ENCODE measurements around the gene PRKCH.

Gene PRKCH

DNA sequence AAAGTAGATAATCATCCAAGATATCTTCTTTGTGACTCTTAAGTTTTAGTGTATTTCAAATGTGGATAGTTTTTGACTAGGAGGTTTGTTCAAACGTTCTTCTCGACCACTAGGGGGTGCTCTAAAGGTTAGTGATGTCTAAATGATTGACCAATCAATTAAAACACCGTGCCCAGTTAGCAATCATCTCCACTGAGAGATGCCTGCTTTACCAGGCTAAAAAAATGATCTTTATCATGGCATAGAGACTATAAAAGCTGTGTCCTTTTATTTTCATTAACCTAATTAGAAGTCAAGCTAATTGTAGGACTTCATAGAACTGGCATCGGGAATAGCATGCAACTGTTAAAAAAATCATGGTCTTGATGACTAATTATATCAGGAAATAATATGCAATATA is 153.9 kb downstream of the PRKCH start:
- no peak overlapping the region for H3K4me3 ChIP-seq (ENCODE audit: low read length, poor library complexity, severe bottlenecking)
- no peak overlapping the region for H3K4me2 ChIP-seq (ENCODE audit: low read depth, low read length, poor library complexity, severe bottlenecking)
- peaks cover 16% of the 10 kb centered on the region; the same call in 1 of the 2 replicates for H3K36me3 ChIP-seq (ENCODE audit: insufficient read depth, low read length)
- peaks cover 24% of the 10 kb centered on the region for H3F3A ChIP-seq (ENCODE audit: low read depth)
- peaks cover 63% of the 10 kb centered on the region for H3K4me1 ChIP-seq (ENCODE audit: insufficient read depth, low read length, poor library complexity, severe bottlenecking)
- H3K9ac ChIP-seq (ENCODE audit: low read depth, low read length, poor library complexity, severe bottlenecking) = no peak overlapping the region
- H2AFZ ChIP-seq (ENCODE audit: low read length) = no peak overlapping the region
- H3K9me3 ChIP-seq (ENCODE audit: insufficient read depth, low read depth, low read length) = no peaks in the 10 kb centered on the region
- peaks cover 12% of the 10 kb centered on the region for H4K20me1 ChIP-seq (ENCODE audit: insufficient read depth, low read length, poor library complexity, severe bottlenecking)
- no peaks in the 10 kb centered on the region for H3K27me3 ChIP-seq (ENCODE audit: insufficient read depth, low read length, poor library complexity, severe bottlenecking)
- peaks cover 42% of the 10 kb centered on the region for H3K79me2 ChIP-seq (ENCODE audit: insufficient read depth, low read length)
- no peaks in the 10 kb centered on the region for H3K9me2 ChIP-seq (replicated peaks; ENCODE audit: low read depth, low read length)
- no peak for TF ChIP-seq EZH2phosphoT487 (IDR thresholded peaks at IDR 0.05; ENCODE audit: borderline replicate concordance)
- TF ChIP-seq, protein P1, sequence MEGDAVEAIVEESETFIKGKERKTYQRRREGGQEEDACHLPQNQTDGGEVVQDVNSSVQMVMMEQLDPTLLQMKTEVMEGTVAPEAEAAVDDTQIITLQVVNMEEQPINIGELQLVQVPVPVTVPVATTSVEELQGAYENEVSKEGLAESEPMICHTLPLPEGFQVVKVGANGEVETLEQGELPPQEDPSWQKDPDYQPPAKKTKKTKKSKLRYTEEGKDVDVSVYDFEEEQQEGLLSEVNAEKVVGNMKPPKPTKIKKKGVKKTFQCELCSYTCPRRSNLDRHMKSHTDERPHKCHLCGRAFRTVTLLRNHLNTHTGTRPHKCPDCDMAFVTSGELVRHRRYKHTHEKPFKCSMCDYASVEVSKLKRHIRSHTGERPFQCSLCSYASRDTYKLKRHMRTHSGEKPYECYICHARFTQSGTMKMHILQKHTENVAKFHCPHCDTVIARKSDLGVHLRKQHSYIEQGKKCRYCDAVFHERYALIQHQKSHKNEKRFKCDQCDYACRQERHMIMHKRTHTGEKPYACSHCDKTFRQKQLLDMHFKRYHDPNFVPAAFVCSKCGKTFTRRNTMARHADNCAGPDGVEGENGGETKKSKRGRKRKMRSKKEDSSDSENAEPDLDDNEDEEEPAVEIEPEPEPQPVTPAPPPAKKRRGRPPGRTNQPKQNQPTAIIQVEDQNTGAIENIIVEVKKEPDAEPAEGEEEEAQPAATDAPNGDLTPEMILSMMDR (conservative IDR thresholded peaks at IDR 0.05; ENCODE audit: low read length) = peak; percentile 93

DNA sequence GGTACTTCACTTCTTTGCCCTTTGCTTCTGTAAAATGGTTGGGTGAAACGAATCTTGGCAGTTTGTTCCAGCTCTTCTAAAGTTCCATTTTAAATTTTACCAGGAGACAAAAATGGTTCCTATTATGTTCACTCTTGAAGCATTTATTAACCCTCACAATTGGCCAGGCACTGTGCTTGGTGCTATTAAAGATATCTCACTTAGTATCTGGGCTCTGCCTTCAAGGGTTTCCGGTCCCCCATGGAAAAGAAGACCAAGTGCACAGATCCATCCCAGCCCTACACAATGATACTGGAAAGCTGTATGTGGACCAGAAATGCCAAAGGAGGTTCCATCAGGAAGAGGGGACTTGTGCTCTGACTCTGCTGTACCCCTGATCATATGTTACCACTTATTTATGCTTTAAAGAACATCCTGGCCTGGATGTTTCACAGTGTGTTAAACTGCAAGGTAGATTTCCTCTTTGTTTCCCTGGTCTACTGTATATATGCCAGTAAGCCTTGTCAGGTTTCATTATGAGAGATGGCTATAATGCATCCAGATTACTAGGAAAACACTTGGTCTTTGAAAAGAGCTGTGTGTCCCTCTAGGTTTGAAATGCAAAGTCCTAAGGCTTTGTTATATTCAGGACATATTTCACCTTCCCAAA is 154.8 kb downstream of the PRKCH start:
- Histone ChIP-seq H3K4me3 (ENCODE audit: low read length, poor library complexity, severe bottlenecking) (peak overlapping the region; percentile 31), H4K20me1 (ENCODE audit: insufficient read depth, low read length, poor library complexity, severe bottlenecking) (peaks cover 12% of the 10 kb centered on the region), H3K4me2 (ENCODE audit: low read depth, low read length, poor library complexity, severe bottlenecking) (peak overlapping the region; percentile 54), H3F3A (ENCODE audit: low read depth) (peaks cover 23% of the 10 kb centered on the region), H3K9ac (ENCODE audit: low read depth, low read length, poor library complexity, severe bottlenecking) (peak overlapping the region; percentile 43), H2AFZ (ENCODE audit: low read length) (no peak overlapping the region), H3K4me1 (ENCODE audit: insufficient read depth, low read length, poor library complexity, severe bottlenecking) (peaks cover 54% of the 10 kb centered on the region), H3K9me3 (ENCODE audit: insufficient read depth, low read depth, low read length) (no peaks in the 10 kb centered on the region), H3K27me3 (ENCODE audit: insufficient read depth, low read length, poor library complexity, severe bottlenecking) (no peaks in the 10 kb centered on the region), H3K9me2 (replicated peaks; ENCODE audit: low read depth, low read length) (no peaks in the 10 kb centered on the region), H3K79me2 (ENCODE audit: insufficient read depth, low read length) (peaks cover 33% of the 10 kb centered on the region), H3K36me3 (ENCODE audit: insufficient read depth, low read length) (peaks cover 24% of the 10 kb centered on the region; the same call in 1 of the 2 replicates)
- TF ChIP-seq EZH2phosphoT487 (IDR thresholded peaks at IDR 0.05; ENCODE audit: borderline replicate concordance) = no peak
- TF ChIP-seq, protein P1 (conservative IDR thresholded peaks at IDR 0.05; ENCODE audit: low read length) = no peak

DNA sequence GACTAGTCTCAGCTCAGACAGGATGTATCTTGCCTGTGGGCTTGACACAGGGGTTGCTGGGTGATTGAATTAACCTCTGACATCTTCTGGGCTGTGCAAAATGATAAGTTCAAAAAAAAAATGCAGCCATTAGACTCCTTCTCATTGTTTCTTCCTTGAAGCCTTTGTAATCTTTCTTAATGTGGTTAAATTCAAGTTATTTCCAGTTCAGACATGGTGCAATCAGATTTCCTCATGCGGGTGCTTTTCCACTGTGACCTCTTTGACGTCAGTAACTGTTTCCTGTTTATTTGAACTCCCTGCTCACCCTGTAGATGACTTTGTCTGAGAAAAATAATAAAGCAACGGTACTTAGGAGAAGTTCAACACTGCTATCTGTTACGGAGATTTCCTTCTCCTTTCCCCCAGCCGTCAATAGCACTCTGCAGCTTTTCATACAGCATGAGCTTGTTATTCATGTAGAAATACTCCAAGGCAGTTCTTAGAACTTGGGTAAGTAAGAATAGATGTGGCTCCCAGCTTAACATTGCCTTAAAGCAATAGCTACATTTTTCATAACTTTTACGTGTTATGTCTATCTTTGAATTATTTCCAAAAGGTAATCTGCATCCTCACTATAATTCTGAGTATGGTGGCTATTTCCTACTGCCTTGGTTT is 155.5 kb downstream of the PRKCH start:
- Histone ChIP-seq H3K4me3 (ENCODE audit: low read length, poor library complexity, severe bottlenecking) (peak overlapping the region; percentile 31), H3F3A (ENCODE audit: low read depth) (peaks cover 17% of the 10 kb centered on the region), H3K27me3 (ENCODE audit: insufficient read depth, low read length, poor library complexity, severe bottlenecking) (no peaks in the 10 kb centered on the region), H3K9me3 (ENCODE audit: insufficient read depth, low read depth, low read length) (no peaks in the 10 kb centered on the region), H3K79me2 (ENCODE audit: insufficient read depth, low read length) (peaks cover 29% of the 10 kb centered on the region), H2AFZ (ENCODE audit: low read length) (no peak overlapping the region), H3K4me2 (ENCODE audit: low read depth, low read length, poor library complexity, severe bottlenecking) (peak overlapping the region; percentile 54), H3K9me2 (replicated peaks; ENCODE audit: low read depth, low read length) (no peaks in the 10 kb centered on the region), H3K36me3 (ENCODE audit: insufficient read depth, low read length) (peaks cover 28% of the 10 kb centered on the region; the same call in 1 of the 2 replicates), H3K4me1 (ENCODE audit: insufficient read depth, low read length, poor library complexity, severe bottlenecking) (peaks cover 47% of the 10 kb centered on the region), H4K20me1 (ENCODE audit: insufficient read depth, low read length, poor library complexity, severe bottlenecking) (peaks cover 12% of the 10 kb centered on the region), H3K9ac (ENCODE audit: low read depth, low read length, poor library complexity, severe bottlenecking) (peak overlapping the region; percentile 43)
- no peak for TF ChIP-seq EZH2phosphoT487 (IDR thresholded peaks at IDR 0.05; ENCODE audit: borderline replicate concordance)
- TF ChIP-seq, protein P1 (conservative IDR thresholded peaks at IDR 0.05; ENCODE audit: low read length) = no peak

Data from Loucy (cell line).